ENCODE measurements around the gene MFAP3.
A peak's percentile ranks its signal among the peaks of the same experiment; 100 is the strongest.

The MFAP3 gene

GRCh38 chr5:154058055-154059038 is 19.6 kb downstream of the MFAP3 start:
- TF ChIP-seq CTCF (IDR thresholded peaks at IDR 0.05; ENCODE audit: poor library complexity, severe bottlenecking) = no peak
- Histone ChIP-seq H3K27me3 (ENCODE audit: insufficient read depth, poor library complexity, severe bottlenecking) (no peaks in the 10 kb centered on the region), H3K4me1 (ENCODE audit: insufficient read depth, poor library complexity, severe bottlenecking) (no peaks in the 10 kb centered on the region), H3K27ac (ENCODE audit: poor library complexity, severe bottlenecking) (no peak overlapping the region), H3K9me3 (ENCODE audit: severe bottlenecking) (no peaks in the 10 kb centered on the region), H3K4me3 (ENCODE audit: severe bottlenecking) (no peak overlapping the region), H3K36me3 (ENCODE audit: low read depth) (peaks cover 27% of the 10 kb centered on the region)
- ATAC-seq (ENCODE audit: low read depth) (peak; percentile 82), DNase-seq (ENCODE audit: low spot score) (no peak)

- DNase-seq (ENCODE audit: low spot score) (no peak), ATAC-seq (ENCODE audit: low read depth) (no peak)
- H3K27me3 ChIP-seq (ENCODE audit: insufficient read depth, poor library complexity, severe bottlenecking) = no peaks in the 10 kb centered on the region
- TF ChIP-seq CTCF (IDR thresholded peaks at IDR 0.05; ENCODE audit: poor library complexity, severe bottlenecking) = no peak
- H3K4me3 ChIP-seq (ENCODE audit: severe bottlenecking) = no peak overlapping the region
- H3K9me3 ChIP-seq (ENCODE audit: severe bottlenecking) = no peaks in the 10 kb centered on the region
- H3K27ac ChIP-seq (ENCODE audit: poor library complexity, severe bottlenecking) = no peak overlapping the region
- H3K36me3 ChIP-seq (ENCODE audit: low read depth) = peaks cover 20% of the 10 kb centered on the region
- H3K4me1 ChIP-seq (ENCODE audit: insufficient read depth, poor library complexity, severe bottlenecking) = no peaks in the 10 kb centered on the region
Observed at GRCh38 chr5:154059039-154059430, 20.3 kb downstream of the MFAP3 start.

GRCh38 chr5:154059583-154059982 is 20.8 kb downstream of the MFAP3 start:
- no peak overlapping the region for H3K27ac ChIP-seq (ENCODE audit: poor library complexity, severe bottlenecking)
- ATAC-seq (ENCODE audit: low read depth) = no peak
- no peaks in the 10 kb centered on the region for H3K27me3 ChIP-seq (ENCODE audit: insufficient read depth, poor library complexity, severe bottlenecking)
- H3K9me3 ChIP-seq (ENCODE audit: severe bottlenecking) = no peaks in the 10 kb centered on the region
- TF ChIP-seq CTCF (IDR thresholded peaks at IDR 0.05; ENCODE audit: poor library complexity, severe bottlenecking) = no peak
- peaks cover 15% of the 10 kb centered on the region for H3K36me3 ChIP-seq (ENCODE audit: low read depth)
- H3K4me3 ChIP-seq (ENCODE audit: severe bottlenecking) = no peak overlapping the region
- H3K4me1 ChIP-seq (ENCODE audit: insufficient read depth, poor library complexity, severe bottlenecking) = no peaks in the 10 kb centered on the region
- no peak for DNase-seq (ENCODE audit: low spot score)

GRCh38 chr5:154060606-154061005 is 21.8 kb downstream of the MFAP3 start:
- Histone ChIP-seq H3K4me3 (ENCODE audit: severe bottlenecking) (no peak overlapping the region), H3K9me3 (ENCODE audit: severe bottlenecking) (no peaks in the 10 kb centered on the region), H3K27me3 (ENCODE audit: insufficient read depth, poor library complexity, severe bottlenecking) (no peaks in the 10 kb centered on the region), H3K36me3 (ENCODE audit: low read depth) (peaks cover 6% of the 10 kb centered on the region; the same call in 1 of the 2 replicates), H3K4me1 (ENCODE audit: insufficient read depth, poor library complexity, severe bottlenecking) (no peaks in the 10 kb centered on the region), H3K27ac (ENCODE audit: poor library complexity, severe bottlenecking) (no peak overlapping the region)
- no peak for TF ChIP-seq CTCF (IDR thresholded peaks at IDR 0.05; ENCODE audit: poor library complexity, severe bottlenecking)
- no peak for DNase-seq (ENCODE audit: low spot score)
- ATAC-seq (ENCODE audit: low read depth) = no peak

- TF ChIP-seq CTCF (IDR thresholded peaks at IDR 0.05; ENCODE audit: poor library complexity, severe bottlenecking) = no peak
- Histone ChIP-seq H3K27me3 (ENCODE audit: insufficient read depth, poor library complexity, severe bottlenecking) (no peaks in the 10 kb centered on the region), H3K36me3 (ENCODE audit: low read depth) (no peaks in the 10 kb centered on the region), H3K9me3 (ENCODE audit: severe bottlenecking) (no peaks in the 10 kb centered on the region), H3K4me3 (ENCODE audit: severe bottlenecking) (no peak overlapping the region), H3K27ac (ENCODE audit: poor library complexity, severe bottlenecking) (no peak overlapping the region), H3K4me1 (ENCODE audit: insufficient read depth, poor library complexity, severe bottlenecking) (no peaks in the 10 kb centered on the region)
- DNase-seq (ENCODE audit: low spot score) (no peak), ATAC-seq (ENCODE audit: low read depth) (no peak)
Observed at GRCh38 chr5:154063372-154063771, 24.6 kb downstream of the MFAP3 start.

Data from RWPE2 (cell line).